Measurements from ENCODE around the gene CLCN1. TPM values are rescaled to one million over a fixed set of nuclear protein-coding genes. Genes with fewer than 3 reads are reported as not detected.

CLCN1 gene
- total and polyA plus RNA-seq, 10 donors = 0.06 to 0.54 (median 0.08) TPM; not detected in 3

DNA sequence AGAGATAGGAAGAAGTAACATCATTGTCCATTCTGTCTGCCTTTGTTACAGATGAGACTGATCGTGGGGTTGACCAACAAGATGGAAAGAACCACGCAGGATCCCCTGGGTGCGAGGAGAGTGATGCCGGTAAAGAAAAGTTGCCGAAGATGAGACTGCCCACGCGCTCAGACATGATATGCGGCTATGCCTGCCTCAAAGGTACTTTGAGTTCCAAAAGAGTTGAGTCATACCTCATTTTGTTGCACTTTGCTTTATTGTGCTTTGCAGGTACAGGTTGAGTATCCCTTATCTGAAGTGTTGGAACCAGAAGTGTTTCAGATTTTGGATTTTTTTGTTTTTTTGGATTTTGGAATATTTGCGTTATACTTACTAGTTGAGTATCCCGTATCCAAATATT is 12.2 kb upstream of the CLCN1 start:
- Histone ChIP-seq H3K27me3 (replicated peaks in 1 of 7) (no peaks in the 10 kb centered on the region), H3K4me1 (peaks cover 0 to 50% (median 15%) of the 10 kb centered on the region in 6 donors), H3K9me3 (no peaks in the 10 kb centered on the region), H3K27ac (no peak overlapping the region), H3K36me3 (peaks cover 2 to 100% (median 88%) of the 10 kb centered on the region in 6 donors), H3K4me3 (no peak overlapping the region)
- WGBS, 5 donors = 94 to 98% (median 98%) methylated on average over 10 of the region's 10 CpGs
- no peak for DNase-seq
- intact Hi-C loops (cut with DNase I; ENCODE audit: low total_unique reads) = loop anchor here (5.0 kb wide), 1 partner anchor 61 kb away; no protein-coding TSS in a partner anchor
- TF ChIP-seq POLR2AphosphoS5 (IDR thresholded peaks at IDR 0.05) = no peak
- TF ChIP-seq POLR2A (IDR thresholded peaks at IDR 0.05) = no peak
- TF ChIP-seq, protein P1, sequence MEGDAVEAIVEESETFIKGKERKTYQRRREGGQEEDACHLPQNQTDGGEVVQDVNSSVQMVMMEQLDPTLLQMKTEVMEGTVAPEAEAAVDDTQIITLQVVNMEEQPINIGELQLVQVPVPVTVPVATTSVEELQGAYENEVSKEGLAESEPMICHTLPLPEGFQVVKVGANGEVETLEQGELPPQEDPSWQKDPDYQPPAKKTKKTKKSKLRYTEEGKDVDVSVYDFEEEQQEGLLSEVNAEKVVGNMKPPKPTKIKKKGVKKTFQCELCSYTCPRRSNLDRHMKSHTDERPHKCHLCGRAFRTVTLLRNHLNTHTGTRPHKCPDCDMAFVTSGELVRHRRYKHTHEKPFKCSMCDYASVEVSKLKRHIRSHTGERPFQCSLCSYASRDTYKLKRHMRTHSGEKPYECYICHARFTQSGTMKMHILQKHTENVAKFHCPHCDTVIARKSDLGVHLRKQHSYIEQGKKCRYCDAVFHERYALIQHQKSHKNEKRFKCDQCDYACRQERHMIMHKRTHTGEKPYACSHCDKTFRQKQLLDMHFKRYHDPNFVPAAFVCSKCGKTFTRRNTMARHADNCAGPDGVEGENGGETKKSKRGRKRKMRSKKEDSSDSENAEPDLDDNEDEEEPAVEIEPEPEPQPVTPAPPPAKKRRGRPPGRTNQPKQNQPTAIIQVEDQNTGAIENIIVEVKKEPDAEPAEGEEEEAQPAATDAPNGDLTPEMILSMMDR (IDR thresholded peaks at IDR 0.05 in 8 of 11, conservative IDR thresholded peaks at IDR 0.05 in 3 of 11) = no peak

DNA sequence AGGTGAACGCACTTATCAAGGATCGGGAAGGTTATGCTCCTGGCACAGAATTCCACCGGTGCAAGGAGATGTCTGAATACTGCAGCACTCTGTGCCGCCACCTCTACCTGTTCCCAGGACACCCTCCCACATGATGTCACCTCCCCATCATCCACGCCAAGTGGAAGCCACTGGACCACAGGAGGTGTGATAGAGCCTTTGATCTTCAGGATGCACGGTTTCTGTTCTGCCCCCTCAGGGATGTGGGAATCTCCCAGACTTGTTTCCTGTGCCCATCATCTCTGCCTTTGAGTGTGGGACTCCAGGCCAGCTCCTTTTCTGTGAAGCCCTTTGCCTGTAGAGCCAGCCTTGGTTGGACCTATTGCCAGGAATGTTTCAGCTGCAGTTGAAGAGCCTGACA is 11.0 kb upstream of the CLCN1 start:
- peak overlapping the region in 1 of 8 donors; percentile 28 for H3K27ac ChIP-seq
- H3K27me3 ChIP-seq (replicated peaks in 1 of 7) = no peaks in the 10 kb centered on the region
- intact Hi-C loops (cut with DNase I; ENCODE audit: low total_unique reads) = loop anchor here (5.0 kb wide), 1 partner anchor 63 kb away; no protein-coding TSS in a partner anchor
- no peaks in the 10 kb centered on the region for H3K9me3 ChIP-seq
- H3K36me3 ChIP-seq = peaks cover 2 to 99% (median 82%) of the 10 kb centered on the region in 6 donors
- no peak for DNase-seq
- H3K4me1 ChIP-seq = peaks cover 0 to 39% (median 11%) of the 10 kb centered on the region in 6 donors
- TF ChIP-seq POLR2A (IDR thresholded peaks at IDR 0.05) (no peak), POLR2AphosphoS5 (IDR thresholded peaks at IDR 0.05) (no peak)
- TF ChIP-seq, protein P1 (IDR thresholded peaks at IDR 0.05 in 8 of 11, conservative IDR thresholded peaks at IDR 0.05 in 3 of 11) = no peak
- WGBS, 5 donors = 88 to 94% (median 90%) methylated on average over 6 of the region's 6 CpGs
- no peak overlapping the region for H3K4me3 ChIP-seq

DNA sequence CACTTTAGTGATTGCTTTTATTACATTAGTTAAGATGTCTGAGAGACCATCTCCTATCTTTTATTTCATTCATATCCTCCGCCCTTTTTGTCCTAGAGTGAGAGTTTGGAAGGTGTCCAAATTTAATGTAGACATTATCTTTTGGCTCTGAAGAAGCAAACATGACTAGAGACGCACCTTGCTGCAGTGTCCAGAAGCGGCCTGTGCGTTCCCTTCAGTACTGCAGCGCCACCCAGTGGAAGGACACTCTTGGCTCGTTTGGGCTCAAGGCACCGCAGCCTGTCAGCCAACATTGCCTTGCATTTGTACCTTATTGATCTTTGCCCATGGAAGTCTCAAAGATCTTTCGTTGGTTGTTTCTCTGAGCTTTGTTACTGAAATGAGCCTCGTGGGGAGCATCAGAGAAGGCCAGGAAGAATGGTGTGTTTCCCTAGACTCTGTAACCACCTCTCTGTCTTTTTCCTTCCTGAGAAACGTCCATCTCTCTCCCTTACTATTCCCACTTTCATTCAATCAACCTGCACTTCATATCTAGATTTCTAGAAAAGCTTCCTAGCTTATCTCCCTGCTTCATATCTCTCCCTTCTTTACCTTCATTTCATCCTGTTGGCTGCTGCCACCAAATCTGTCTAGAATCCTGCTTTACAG is 10.4 kb upstream of the CLCN1 start:
- no peaks in the 10 kb centered on the region for H3K27me3 ChIP-seq (replicated peaks in 1 of 7)
- peak; percentile 90 for DNase-seq
- H3K4me1 ChIP-seq = peaks cover 0 to 39% (median 10%) of the 10 kb centered on the region in 6 donors
- TF ChIP-seq, protein P1 (IDR thresholded peaks at IDR 0.05 in 8 of 11, conservative IDR thresholded peaks at IDR 0.05 in 3 of 11) = peak; percentile 36 to 80 (median 63)
- no peak for TF ChIP-seq POLR2A (IDR thresholded peaks at IDR 0.05)
- TF ChIP-seq POLR2AphosphoS5 (IDR thresholded peaks at IDR 0.05) = peak in 2 of 3 donors; percentile 37 to 42
- 67 to 81% (median 72%) methylated on average over 10 of the region's 10 CpGs for WGBS, 5 donors
- H3K36me3 ChIP-seq = peaks cover 2 to 93% (median 76%) of the 10 kb centered on the region in 6 donors
- H3K4me3 ChIP-seq = no peak overlapping the region
- H3K9me3 ChIP-seq = no peaks in the 10 kb centered on the region
- peak overlapping the region in 1 of 8 donors; percentile 28 for H3K27ac ChIP-seq
- intact Hi-C loops (cut with DNase I; ENCODE audit: low total_unique reads) = no loop called here

DNA sequence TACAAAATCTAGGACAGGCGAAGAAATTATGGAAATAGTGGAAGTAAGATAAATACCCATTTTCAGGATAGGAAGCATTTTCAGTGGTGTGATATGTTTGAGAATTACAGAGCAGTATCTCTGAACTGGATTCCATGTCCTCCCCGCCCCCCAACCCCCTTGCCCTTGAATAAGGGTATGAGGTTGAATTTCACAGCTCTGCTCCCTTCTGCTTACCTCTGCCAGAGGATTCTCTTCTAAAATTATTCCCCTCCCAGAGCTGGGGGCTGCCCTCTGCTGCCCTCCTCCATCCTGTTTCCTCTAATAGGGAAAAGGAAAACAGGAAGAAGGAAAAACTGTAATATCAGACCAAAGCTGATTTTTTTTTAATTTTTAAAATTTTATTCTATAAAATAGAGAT is 7.3 kb upstream of the CLCN1 start:
- peak overlapping the region in 1 of 8 donors; percentile 27 for H3K27ac ChIP-seq
- H3K36me3 ChIP-seq = peaks cover 2 to 62% (median 46%) of the 10 kb centered on the region in 6 donors
- intact Hi-C loops (cut with DNase I; ENCODE audit: low total_unique reads) = no loop called here
- H3K4me1 ChIP-seq = peaks cover 0 to 27% (median 9%) of the 10 kb centered on the region in 6 donors
- TF ChIP-seq, protein P1 (IDR thresholded peaks at IDR 0.05 in 8 of 11, conservative IDR thresholded peaks at IDR 0.05 in 3 of 11) = no peak
- TF ChIP-seq POLR2AphosphoS5 (IDR thresholded peaks at IDR 0.05) (no peak), POLR2A (IDR thresholded peaks at IDR 0.05) (no peak)
- no peak overlapping the region for H3K4me3 ChIP-seq
- WGBS, 5 donors = 85 to 98% (median 97%) methylated on average over 2 of the region's 2 CpGs
- DNase-seq = no peak
- H3K27me3 ChIP-seq (replicated peaks in 1 of 7) = no peaks in the 10 kb centered on the region
- H3K9me3 ChIP-seq = no peaks in the 10 kb centered on the region
